ENCODE results near the gene DCAF17.
"Not testable (repeated sequence)": the region's sequence is repeated elsewhere in the genome, so short reads cannot be mapped to it uniquely, and the experiment has no call there.

Gene DCAF17

DNA sequence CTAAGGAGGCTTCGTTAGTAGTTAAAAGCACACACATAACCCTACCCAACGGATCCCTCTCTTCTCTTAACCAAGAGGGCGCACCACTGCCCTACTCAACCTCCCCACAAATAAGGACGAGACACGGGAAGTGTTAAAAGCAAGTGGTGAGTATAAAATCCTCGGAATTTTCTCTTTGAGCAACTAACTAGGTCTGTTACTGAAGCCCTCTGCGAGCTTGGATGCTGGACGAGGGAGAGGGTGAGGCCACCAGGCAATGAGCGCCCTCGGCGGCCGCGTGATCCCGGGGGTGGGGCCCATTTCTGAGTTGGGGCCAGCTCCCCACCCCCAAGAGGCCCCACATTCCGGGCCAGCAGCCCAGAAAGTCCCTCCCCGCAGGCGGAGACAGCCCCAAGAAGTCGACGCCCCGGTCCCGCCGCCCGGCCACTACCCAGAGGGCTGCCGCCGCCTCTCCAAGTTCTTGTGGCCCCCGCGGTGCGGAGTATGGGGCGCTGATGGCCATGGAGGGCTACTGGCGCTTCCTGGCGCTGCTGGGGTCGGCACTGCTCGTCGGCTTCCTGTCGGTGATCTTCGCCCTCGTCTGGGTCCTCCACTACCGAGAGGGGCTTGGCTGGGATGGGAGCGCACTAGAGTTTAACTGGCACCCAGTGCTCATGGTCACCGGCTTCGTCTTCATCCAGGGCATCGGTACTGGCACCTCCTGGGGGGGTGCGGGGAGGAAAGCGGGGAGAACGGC is 88.2 kb downstream of the DCAF17 start, which contains the start of gene CYBRD1:
Gene CYBRD1 (plus strand): TSS at position 423 of the 736 bp plus-strand sequence. CDS start 72 bp downstream, at position 495.
- 1% methylated on average over 44 of the region's 45 CpGs for WGBS, 2 experiments
- peak within 1 kb of the TSS; percentile 81 for H3K4me3 ChIP-seq (ENCODE audit: insufficient read depth, low read depth, low read length)
- H3K27me3 ChIP-seq (ENCODE audit: control insufficient read depth, insufficient read depth, low read length, poor library complexity, severe bottlenecking), result peaks cover 14% of the 10 kb centered on the region
- peaks cover 16% of the 10 kb centered on the region for H3K4me1 ChIP-seq (ENCODE audit: control insufficient read depth, insufficient read depth, low read length)
- no peaks in the 10 kb centered on the region for H3K9me3 ChIP-seq (ENCODE audit: control insufficient read depth, low read length)
- no peaks in the 10 kb centered on the region for H3K36me3 ChIP-seq (ENCODE audit: control insufficient read depth, insufficient read depth, low read length)
- H3K27ac ChIP-seq (ENCODE audit: insufficient read depth, low read depth, low read length, poor library complexity, severe bottlenecking), result peak within 1 kb of the TSS; percentile 31

DNA sequence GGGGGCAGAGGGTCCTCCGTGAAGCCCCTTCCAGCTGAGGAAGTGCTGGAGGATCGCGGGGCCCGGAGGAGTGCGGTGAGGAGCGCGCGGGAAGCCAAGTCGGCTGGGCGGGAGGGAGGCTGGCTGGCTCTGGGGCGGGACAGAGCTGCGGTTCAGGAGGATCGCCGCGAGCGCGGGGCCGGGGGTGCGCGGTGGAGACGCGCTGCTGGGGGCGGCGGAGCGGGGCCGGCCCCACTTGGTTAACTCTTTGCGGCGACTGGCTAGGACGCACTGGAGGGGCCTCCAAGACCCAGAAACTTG is 88.7 kb downstream of the DCAF17 start:
- 0% methylated on average over 29 of the region's 29 CpGs for WGBS, 2 experiments
- Histone ChIP-seq H3K9me3 (ENCODE audit: control insufficient read depth, low read length) (no peaks in the 10 kb centered on the region), H3K36me3 (ENCODE audit: control insufficient read depth, insufficient read depth, low read length) (no peaks in the 10 kb centered on the region), H3K4me3 (ENCODE audit: insufficient read depth, low read depth, low read length) (peak overlapping the region; percentile 81), H3K4me1 (ENCODE audit: control insufficient read depth, insufficient read depth, low read length) (peaks cover 16% of the 10 kb centered on the region), H3K27me3 (ENCODE audit: control insufficient read depth, insufficient read depth, low read length, poor library complexity, severe bottlenecking) (peaks cover 14% of the 10 kb centered on the region), H3K27ac (ENCODE audit: insufficient read depth, low read depth, low read length, poor library complexity, severe bottlenecking) (no peak overlapping the region)

DNA sequence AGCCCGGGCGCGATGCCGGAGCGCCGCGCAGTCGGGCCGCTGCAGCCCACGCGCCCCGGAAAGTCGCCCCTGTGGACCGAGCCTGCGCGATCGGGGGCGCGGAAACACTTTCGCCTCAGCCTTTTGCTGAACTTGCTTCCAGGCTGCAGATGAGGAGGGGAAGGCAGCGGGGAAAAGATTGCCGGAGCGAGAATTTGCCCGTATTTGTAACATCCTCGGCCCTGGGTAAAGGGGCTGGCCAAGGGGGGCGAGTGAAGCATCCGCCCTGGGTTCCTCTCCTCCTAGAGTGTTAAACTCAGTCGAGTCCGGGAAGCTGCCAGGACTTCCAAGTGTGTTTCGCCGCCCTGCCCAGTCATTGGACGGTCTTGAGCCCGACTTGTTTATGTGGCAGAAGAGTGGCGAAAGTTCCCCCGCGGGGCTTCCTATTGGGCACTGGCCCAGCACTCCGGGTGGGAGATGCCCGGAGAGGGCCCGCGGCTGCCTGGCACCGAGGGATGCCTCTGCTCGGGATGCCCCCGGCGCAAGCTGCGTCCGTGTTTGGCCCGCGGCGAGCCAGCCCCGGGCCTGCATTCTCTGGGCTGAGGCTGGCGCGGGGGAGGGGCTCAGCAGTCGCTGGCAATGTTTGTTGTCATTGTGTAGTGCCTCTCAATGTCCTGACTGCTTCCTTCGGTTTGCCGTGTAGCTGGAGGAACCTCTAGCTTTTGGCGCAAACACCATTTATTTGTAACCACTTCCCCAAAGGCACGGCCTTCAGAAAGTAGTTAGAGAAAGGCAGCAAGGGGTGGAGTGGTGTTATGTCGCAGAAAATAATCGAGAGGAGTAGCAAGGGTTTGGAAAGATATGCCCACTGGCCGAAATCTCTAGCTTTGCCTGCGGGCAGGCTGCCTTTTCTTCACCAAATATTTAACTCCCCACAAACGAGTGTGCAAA is 89.3 kb downstream of the DCAF17 start:
- Histone ChIP-seq H3K36me3 (ENCODE audit: control insufficient read depth, insufficient read depth, low read length) (no peaks in the 10 kb centered on the region), H3K27ac (ENCODE audit: insufficient read depth, low read depth, low read length, poor library complexity, severe bottlenecking) (peak overlapping the region; percentile 31), H3K9me3 (ENCODE audit: control insufficient read depth, low read length) (no peaks in the 10 kb centered on the region), H3K4me3 (ENCODE audit: insufficient read depth, low read depth, low read length) (peak overlapping the region; percentile 81), H3K4me1 (ENCODE audit: control insufficient read depth, insufficient read depth, low read length) (peaks cover 16% of the 10 kb centered on the region), H3K27me3 (ENCODE audit: control insufficient read depth, insufficient read depth, low read length, poor library complexity, severe bottlenecking) (peaks cover 14% of the 10 kb centered on the region)
- WGBS, 2 experiments, result 1 to 2% methylated on average over 62 of the region's 62 CpGs

DNA sequence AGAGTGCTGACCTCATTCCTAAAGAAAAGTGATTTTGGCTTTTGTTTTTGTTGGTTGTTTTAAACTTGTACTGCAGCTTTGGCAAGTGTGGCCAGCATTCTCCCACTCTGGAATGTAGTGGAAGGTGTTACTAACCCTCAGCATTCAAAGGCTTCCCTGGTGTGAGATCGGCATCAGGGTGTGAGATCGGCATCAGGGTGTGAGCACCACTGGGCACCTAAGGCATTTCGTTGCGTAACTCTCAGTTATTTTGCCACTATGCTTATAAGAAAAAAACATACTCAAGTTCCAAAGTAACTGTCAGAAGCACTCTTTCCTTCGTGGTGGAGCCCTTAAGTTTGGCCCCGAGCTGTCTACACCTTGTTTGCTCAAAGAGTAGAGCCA is 90.0 kb downstream of the DCAF17 start:
- Histone ChIP-seq H3K4me1 (ENCODE audit: control insufficient read depth, insufficient read depth, low read length) (peaks cover 16% of the 10 kb centered on the region), H3K9me3 (ENCODE audit: control insufficient read depth, low read length) (no peaks in the 10 kb centered on the region), H3K27ac (ENCODE audit: insufficient read depth, low read depth, low read length, poor library complexity, severe bottlenecking) (no peak overlapping the region), H3K4me3 (ENCODE audit: insufficient read depth, low read depth, low read length) (peak overlapping the region; percentile 81), H3K36me3 (ENCODE audit: control insufficient read depth, insufficient read depth, low read length) (no peaks in the 10 kb centered on the region), H3K27me3 (ENCODE audit: control insufficient read depth, insufficient read depth, low read length, poor library complexity, severe bottlenecking) (peaks cover 14% of the 10 kb centered on the region)
- 31 to 35% methylated on average over 6 of the region's 6 CpGs for WGBS, 2 experiments

DNA sequence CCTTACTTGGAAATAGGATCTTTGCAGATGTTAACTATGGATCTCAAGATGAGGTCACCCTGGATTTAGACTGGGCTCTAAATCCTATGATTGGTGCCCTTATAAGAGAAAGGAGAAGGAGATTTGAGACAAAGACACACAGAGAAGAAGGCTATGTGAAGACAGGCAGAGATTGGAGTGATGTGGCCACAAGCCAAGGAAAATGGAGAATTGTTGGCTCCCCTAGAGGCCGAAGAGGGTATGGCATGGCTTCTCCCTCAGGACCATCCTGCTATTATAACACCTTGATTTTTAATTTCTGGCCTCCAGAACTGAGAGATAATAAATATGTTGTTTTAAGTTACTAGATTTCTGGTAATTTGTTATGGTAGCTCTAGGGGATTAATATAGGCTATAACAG is 95.9 kb downstream of the DCAF17 start:
- Histone ChIP-seq H3K4me1 (ENCODE audit: control insufficient read depth, insufficient read depth, low read length) (no peaks in the 10 kb centered on the region), H3K9me3 (ENCODE audit: control insufficient read depth, low read length) (no peaks in the 10 kb centered on the region), H3K27me3 (ENCODE audit: control insufficient read depth, insufficient read depth, low read length, poor library complexity, severe bottlenecking) (no peaks in the 10 kb centered on the region), H3K4me3 (ENCODE audit: insufficient read depth, low read depth, low read length) (no peak overlapping the region), H3K27ac (ENCODE audit: insufficient read depth, low read depth, low read length, poor library complexity, severe bottlenecking) (no peak overlapping the region), H3K36me3 (ENCODE audit: control insufficient read depth, insufficient read depth, low read length) (no peaks in the 10 kb centered on the region)
- 92 to 100% methylated on average over 1 of the region's 1 CpG for WGBS, 2 experiments

DNA sequence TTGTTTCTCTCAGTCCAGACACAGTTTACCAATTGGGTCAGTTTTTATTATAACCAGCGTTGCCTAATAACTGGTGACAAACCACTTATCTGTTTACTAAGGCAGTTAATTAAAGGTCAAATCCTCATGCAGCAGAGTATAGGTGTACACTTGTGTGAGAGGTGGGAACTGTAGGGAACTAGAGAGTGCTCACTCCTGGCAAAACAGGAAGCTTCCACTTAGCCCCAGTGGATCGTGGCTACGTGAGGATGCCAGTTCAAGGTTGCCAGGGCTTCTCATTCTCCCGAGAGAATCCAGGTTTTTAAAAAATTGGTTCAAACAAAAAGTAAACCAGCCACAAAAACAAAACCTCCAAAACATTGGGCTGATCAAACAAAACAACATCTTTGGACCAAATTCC is 96.4 kb downstream of the DCAF17 start:
- H3K36me3 ChIP-seq (ENCODE audit: control insufficient read depth, insufficient read depth, low read length), result no peaks in the 10 kb centered on the region
- H3K9me3 ChIP-seq (ENCODE audit: control insufficient read depth, low read length), result no peaks in the 10 kb centered on the region
- H3K4me3 ChIP-seq (ENCODE audit: insufficient read depth, low read depth, low read length), result no peak overlapping the region
- H3K27ac ChIP-seq (ENCODE audit: insufficient read depth, low read depth, low read length, poor library complexity, severe bottlenecking), result no peak overlapping the region
- WGBS, 2 experiments, result 90 to 93% methylated on average over 4 of the region's 4 CpGs
- H3K27me3 ChIP-seq (ENCODE audit: control insufficient read depth, insufficient read depth, low read length, poor library complexity, severe bottlenecking), result no peaks in the 10 kb centered on the region
- no peaks in the 10 kb centered on the region for H3K4me1 ChIP-seq (ENCODE audit: control insufficient read depth, insufficient read depth, low read length)

DNA sequence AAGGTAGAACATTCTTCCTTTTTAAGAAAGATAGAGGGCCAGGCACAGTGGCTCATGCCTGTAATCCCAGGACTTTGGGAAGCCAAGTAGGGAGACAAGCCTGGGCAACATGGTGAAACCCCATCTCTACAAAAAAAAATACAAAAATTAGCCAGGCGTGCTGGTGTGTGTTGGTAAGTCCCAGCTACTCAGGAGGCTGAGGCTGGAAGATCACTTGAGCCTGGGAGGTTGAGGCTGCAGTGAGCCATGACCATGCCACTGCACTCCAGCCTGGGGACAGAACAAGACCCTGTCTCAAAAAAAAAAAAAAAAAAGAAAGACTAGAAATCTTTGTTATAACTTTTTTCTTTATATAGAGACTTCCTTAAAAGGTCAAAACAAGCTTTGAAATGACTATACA is 96.8 kb downstream of the DCAF17 start:
- not testable (repeated sequence) for H3K4me3 ChIP-seq (ENCODE audit: insufficient read depth, low read depth, low read length); H3K27ac ChIP-seq (ENCODE audit: insufficient read depth, low read depth, low read length, poor library complexity, severe bottlenecking); H3K4me1 ChIP-seq (ENCODE audit: control insufficient read depth, insufficient read depth, low read length); H3K36me3 ChIP-seq (ENCODE audit: control insufficient read depth, insufficient read depth, low read length); H3K27me3 ChIP-seq (ENCODE audit: control insufficient read depth, insufficient read depth, low read length, poor library complexity, severe bottlenecking); H3K9me3 ChIP-seq (ENCODE audit: control insufficient read depth, low read length)
- 75 to 79% methylated on average over 1 of the region's 1 CpG for WGBS, 2 experiments

DNA sequence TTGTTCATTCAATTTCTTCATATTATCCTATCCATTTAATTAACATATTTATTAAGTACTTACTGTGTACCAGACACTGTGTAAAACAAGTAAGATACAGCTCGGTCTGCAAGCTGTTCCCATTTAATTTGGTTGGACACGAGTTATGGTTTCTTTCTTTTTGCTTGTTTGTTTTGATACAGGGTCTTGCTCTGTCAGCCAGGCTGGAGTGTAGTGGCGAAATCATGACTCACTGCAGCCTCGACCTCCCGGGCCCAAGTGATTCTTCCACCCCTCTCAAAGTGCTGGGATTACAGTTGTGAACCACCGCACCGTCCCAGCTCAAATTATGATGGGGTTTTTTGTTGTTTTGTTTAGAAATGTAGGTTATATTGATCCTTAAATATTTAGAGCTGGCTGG is 97.3 kb downstream of the DCAF17 start:
- Histone ChIP-seq H3K27ac (ENCODE audit: insufficient read depth, low read depth, low read length, poor library complexity, severe bottlenecking) (no peak overlapping the region), H3K36me3 (ENCODE audit: control insufficient read depth, insufficient read depth, low read length) (no peaks in the 10 kb centered on the region), H3K4me1 (ENCODE audit: control insufficient read depth, insufficient read depth, low read length) (no peaks in the 10 kb centered on the region), H3K9me3 (ENCODE audit: control insufficient read depth, low read length) (no peaks in the 10 kb centered on the region), H3K27me3 (ENCODE audit: control insufficient read depth, insufficient read depth, low read length, poor library complexity, severe bottlenecking) (no peaks in the 10 kb centered on the region), H3K4me3 (ENCODE audit: insufficient read depth, low read depth, low read length) (no peak overlapping the region)
- WGBS, 2 experiments, result 78 to 83% methylated on average over 7 of the region's 7 CpGs

DNA sequence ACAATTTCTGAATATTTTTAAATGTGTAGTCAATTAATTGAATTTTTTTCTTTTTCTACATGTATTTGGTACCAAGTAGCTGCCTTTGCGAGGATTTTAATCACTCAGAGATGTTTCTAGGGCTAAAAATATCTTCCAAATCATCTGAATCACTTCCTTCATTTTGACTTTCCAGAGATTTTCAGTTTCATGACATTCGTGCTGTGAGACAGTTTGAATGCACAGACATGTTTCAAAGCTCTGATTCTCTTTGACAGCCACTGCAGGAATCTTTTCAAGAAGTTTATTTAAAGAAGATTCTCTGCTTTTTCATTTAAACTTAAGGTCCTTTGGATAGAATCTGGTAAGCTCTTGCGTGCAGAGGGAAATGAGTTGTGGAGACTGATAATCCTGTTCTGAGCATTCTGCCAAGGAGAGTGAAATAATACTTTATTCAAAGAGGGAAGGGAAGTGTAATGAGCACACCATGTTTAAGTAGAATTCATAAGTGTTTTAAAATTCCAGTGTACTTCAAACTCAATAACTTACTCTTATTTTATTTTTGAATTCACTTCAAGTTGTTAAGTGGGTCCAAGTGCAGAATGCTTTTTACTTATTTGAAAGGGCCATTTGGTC is 97.9 kb downstream of the DCAF17 start:
- Histone ChIP-seq H3K36me3 (ENCODE audit: control insufficient read depth, insufficient read depth, low read length) (no peaks in the 10 kb centered on the region), H3K9me3 (ENCODE audit: control insufficient read depth, low read length) (no peaks in the 10 kb centered on the region), H3K27ac (ENCODE audit: insufficient read depth, low read depth, low read length, poor library complexity, severe bottlenecking) (no peak overlapping the region), H3K4me1 (ENCODE audit: control insufficient read depth, insufficient read depth, low read length) (no peaks in the 10 kb centered on the region), H3K4me3 (ENCODE audit: insufficient read depth, low read depth, low read length) (no peak overlapping the region), H3K27me3 (ENCODE audit: control insufficient read depth, insufficient read depth, low read length, poor library complexity, severe bottlenecking) (no peaks in the 10 kb centered on the region)
- 92 to 95% methylated on average over 3 of the region's 3 CpGs for WGBS, 2 experiments

DNA sequence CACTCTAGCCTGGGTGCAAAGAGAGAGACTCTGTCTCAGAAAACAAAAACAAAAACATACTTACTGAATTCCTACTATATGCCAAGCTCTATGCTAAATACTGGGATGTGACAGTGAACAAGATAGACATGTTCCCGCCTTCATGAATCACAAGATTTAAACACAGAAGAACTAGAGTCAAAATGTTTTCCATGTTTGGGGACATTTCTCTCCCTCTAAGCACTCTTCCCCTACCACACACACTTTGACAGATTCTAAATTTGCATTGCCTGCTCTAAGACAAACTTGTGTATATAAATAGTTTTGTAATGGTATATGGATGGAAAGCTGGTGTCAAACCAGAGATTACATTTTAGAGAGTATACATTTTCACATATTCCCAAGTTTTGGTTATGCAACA is 99.3 kb downstream of the DCAF17 start:
- Histone ChIP-seq H3K27ac (ENCODE audit: insufficient read depth, low read depth, low read length, poor library complexity, severe bottlenecking) (no peak overlapping the region), H3K36me3 (ENCODE audit: control insufficient read depth, insufficient read depth, low read length) (no peaks in the 10 kb centered on the region), H3K4me3 (ENCODE audit: insufficient read depth, low read depth, low read length) (no peak overlapping the region), H3K4me1 (ENCODE audit: control insufficient read depth, insufficient read depth, low read length) (no peaks in the 10 kb centered on the region), H3K9me3 (ENCODE audit: control insufficient read depth, low read length) (no peaks in the 10 kb centered on the region), H3K27me3 (ENCODE audit: control insufficient read depth, insufficient read depth, low read length, poor library complexity, severe bottlenecking) (no peaks in the 10 kb centered on the region)
- 90 to 92% methylated on average over 1 of the region's 1 CpG for WGBS, 2 experiments
